Stomach (tissue), 9 donors: ENCODE data around the gene ZPLD1. TPM values are rescaled to one million over a fixed set of nuclear protein-coding genes. Genes with fewer than 3 reads are reported as not detected.

ENCODE experiments used
- DNase-seq, 2 donors: peaks; one replicate each; pipeline versions ENCODE4 v3.0.0 to v3.0.0-alpha.2; 2013 to 2019
- H3K27ac ChIP-seq, 5 donors: fragments of 200-600 bp in 4 of 5; sonication (generic) in 4 of 5; one replicate each; pipeline ENCODE4 v1.5.1; 2013 to 2019; ENCODE audit warnings: mild to moderate bottlenecking in 1 of 5, moderate library complexity in 1 of 5
- H3K27me3 ChIP-seq, 3 donors: fragments of 200-600 bp; sonication (generic); one replicate each; pipeline ENCODE4 v1.5.1; 2017 to 2019; ENCODE audit warnings: mixed run types in 1 of 3
- H3K36me3 ChIP-seq, 4 donors: fragments of 200-600 bp; sonication (generic); 1 replicate in 3 of 4; 2 replicates in 1 of 4; pipeline ENCODE4 v1.5.1; 2016 to 2019
- H3K4me1 ChIP-seq, 4 donors: fragments of 200-600 bp; sonication (generic); one replicate each; pipeline ENCODE4 v1.5.1; 2016 to 2019
- H3K4me3 ChIP-seq, 4 donors: fragments of 200-600 bp; sonication (generic) in 3 of 4; one replicate each; pipeline ENCODE4 v1.5.1; 2016 to 2019; ENCODE audit warnings: mild to moderate bottlenecking in 1 of 4
- H3K9me3 ChIP-seq, 4 donors: fragments of 200-600 bp; sonication (generic); one replicate each; pipeline ENCODE4 v1.5.1; 2016 to 2019
- EP300 ChIP-seq: sonication (generic); formaldehyde crosslinking; IDR thresholded peaks from one replicate; pipeline ENCODE4 v1.6.1; 2017; ENCODE audit warnings: antibody characterized with exemption
- POLR2A ChIP-seq, 4 donors: fragments of 450-650 bp; IDR thresholded peaks; one replicate each; pipeline ENCODE4 v1.6.1; 2016; ENCODE audit warnings: antibody characterized with exemption in 4 of 4, control low read depth in 2 of 4, mild to moderate bottlenecking in 1 of 4, moderate library complexity in 1 of 4
- POLR2AphosphoS5 ChIP-seq, 3 donors: sonication (generic); formaldehyde crosslinking; IDR thresholded peaks; one replicate each; pipeline ENCODE4 v1.6.1; 2016; ENCODE audit warnings: antibody characterized with exemption in 3 of 3
- WGBS, 5 donors: extraction: QIAGEN DNeasy Blood & Tissue Kit in 3 of 5; methylation state at CpG; one replicate each; pipeline versions ENCODE4 v1.1.5 to v1.1.7; 2013 to 2018; 5-methylcytosine and 5-hydroxymethylcytosine counted together
- intact Hi-C: fragments of 100-400 bp; cut with DNase I; formaldehyde crosslinking; loops from one replicate; pipeline ENCODE4 v1.15.1; 2023; ENCODE audit warnings: low total_unique reads
- polyA plus RNA-seq, 3 donors: library from polyadenylated mRNA; stranded (reverse); fragments of 200-250 nt; gene quantifications; one replicate each; pipeline ENCODE4 v1.2.3, GENCODE V29; 2013
- total RNA-seq, 5 donors: library from RNA; depleted of rRNA; stranded (reverse); fragments of >200 nt; gene quantifications; one replicate each; pipeline versions ENCODE4 v1.1.0 to v1.2.3, GENCODE V29; 2014 to 2016
- TF ChIP-seq, protein P1 (sequence below), 7 experiments: fragments of 450-650 bp in 4 of 7; fragments of 200-600 bp in 3 of 7; sonication (generic) in 3 of 7; IDR thresholded peaks; one replicate each; pipeline ENCODE4 v1.5.1; 2016 to 2019; ENCODE audit warnings: antibody characterized with exemption in 7 of 7, control low read depth in 2 of 7, mild to moderate bottlenecking in 1 of 7
- donor health status: healthy with polysubstance abuse.
- donor health status: Bipolar disorder and iron deficiency.
- donor health status: healthy.

The ZPLD1 gene
- total and polyA plus RNA-seq, 8 donors: 0.58 TPM; not detected in 7

DNA sequence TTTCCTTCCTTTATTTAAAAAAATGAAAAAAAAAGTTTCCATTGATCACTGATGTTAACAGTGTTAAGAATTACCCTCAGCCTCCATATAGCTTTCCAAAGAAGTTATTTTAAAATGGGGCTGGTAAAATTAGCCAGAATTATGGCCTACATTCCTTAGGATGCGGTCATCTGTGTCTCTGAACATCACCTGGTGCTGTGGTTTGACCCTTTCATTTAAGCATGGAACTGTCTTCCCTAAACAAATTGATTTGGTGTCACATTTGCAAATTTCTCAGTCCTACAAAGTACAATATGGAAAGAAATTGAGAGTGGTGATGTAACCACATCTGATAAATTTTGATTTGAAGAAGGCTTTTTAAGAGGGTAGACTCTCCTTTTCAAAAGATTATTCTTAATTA, 40.3 kb upstream of the ZPLD1 start:
- Histone ChIP-seq H3K36me3 (no peaks in the 10 kb centered on the region), H3K4me3 (no peak overlapping the region), H3K27ac (no peak overlapping the region), H3K9me3 (no peaks in the 10 kb centered on the region), H3K27me3 (no peaks in the 10 kb centered on the region), H3K4me1 (no peaks in the 10 kb centered on the region)
- WGBS, 5 donors: 64 to 85% (median 66%) methylated on average over 1 of the region's 1 CpG
- no peak for DNase-seq
- TF ChIP-seq EP300 (no peak), POLR2AphosphoS5 (IDR thresholded peaks at IDR 0.05) (no peak), POLR2A (IDR thresholded peaks at IDR 0.05) (no peak)
- TF ChIP-seq, protein P1, sequence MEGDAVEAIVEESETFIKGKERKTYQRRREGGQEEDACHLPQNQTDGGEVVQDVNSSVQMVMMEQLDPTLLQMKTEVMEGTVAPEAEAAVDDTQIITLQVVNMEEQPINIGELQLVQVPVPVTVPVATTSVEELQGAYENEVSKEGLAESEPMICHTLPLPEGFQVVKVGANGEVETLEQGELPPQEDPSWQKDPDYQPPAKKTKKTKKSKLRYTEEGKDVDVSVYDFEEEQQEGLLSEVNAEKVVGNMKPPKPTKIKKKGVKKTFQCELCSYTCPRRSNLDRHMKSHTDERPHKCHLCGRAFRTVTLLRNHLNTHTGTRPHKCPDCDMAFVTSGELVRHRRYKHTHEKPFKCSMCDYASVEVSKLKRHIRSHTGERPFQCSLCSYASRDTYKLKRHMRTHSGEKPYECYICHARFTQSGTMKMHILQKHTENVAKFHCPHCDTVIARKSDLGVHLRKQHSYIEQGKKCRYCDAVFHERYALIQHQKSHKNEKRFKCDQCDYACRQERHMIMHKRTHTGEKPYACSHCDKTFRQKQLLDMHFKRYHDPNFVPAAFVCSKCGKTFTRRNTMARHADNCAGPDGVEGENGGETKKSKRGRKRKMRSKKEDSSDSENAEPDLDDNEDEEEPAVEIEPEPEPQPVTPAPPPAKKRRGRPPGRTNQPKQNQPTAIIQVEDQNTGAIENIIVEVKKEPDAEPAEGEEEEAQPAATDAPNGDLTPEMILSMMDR (IDR thresholded peaks at IDR 0.05): no peak
- intact Hi-C loops: no loop called here

DNA sequence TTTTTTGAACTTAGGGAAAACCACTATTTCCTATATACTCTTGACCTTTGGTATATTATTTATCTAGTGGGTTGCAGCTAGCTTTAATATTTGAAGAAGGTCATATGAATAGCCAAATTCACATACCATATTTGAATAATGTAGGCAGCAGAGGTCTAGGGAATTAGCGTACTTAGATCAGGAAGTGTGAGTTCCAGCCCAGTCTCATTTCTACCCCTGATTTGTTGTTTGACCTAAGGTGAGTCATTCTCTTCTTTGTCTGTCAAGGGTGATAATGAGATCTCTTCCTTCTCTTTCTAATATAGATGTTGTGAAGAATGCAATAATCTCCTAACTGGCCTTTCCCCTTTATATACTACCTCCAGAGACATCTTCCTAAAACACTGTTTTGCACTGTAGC, 36.6 kb upstream of the ZPLD1 start:
- intact Hi-C loops: no loop called here
- TF ChIP-seq, protein P1 (IDR thresholded peaks at IDR 0.05): no peak
- TF ChIP-seq POLR2A (IDR thresholded peaks at IDR 0.05) (no peak), POLR2AphosphoS5 (IDR thresholded peaks at IDR 0.05) (no peak), EP300 (no peak)
- 74 to 83% (median 81%) methylated on average over 1 of the region's 1 CpG for WGBS, 5 donors
- H3K9me3 ChIP-seq: no peaks in the 10 kb centered on the region
- no peaks in the 10 kb centered on the region for H3K4me1 ChIP-seq
- H3K27me3 ChIP-seq: no peaks in the 10 kb centered on the region
- no peak overlapping the region for H3K4me3 ChIP-seq
- no peak overlapping the region for H3K27ac ChIP-seq
- DNase-seq: no peak
- H3K36me3 ChIP-seq: no peaks in the 10 kb centered on the region

DNA sequence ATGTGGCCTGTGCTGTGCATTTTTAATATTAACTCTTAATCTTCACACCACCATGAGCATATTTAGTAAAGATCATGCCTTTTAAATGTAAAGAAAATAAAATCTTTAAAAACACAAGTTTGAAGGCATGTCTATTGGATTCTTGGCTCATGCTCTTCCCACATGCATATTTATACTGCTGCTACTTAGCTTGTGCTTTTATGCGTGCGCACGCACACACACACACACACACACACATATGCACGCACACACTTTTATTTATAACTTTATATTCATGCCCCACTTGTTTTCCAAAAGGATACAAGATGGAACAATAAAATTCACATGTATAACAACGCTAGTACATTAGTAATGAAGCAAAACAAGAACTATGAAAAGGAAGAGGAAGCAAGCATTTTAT, 36.1 kb upstream of the ZPLD1 start:
- intact Hi-C loops: no loop called here
- H3K4me1 ChIP-seq: no peaks in the 10 kb centered on the region
- no peak for TF ChIP-seq POLR2AphosphoS5 (IDR thresholded peaks at IDR 0.05)
- no peak for TF ChIP-seq POLR2A (IDR thresholded peaks at IDR 0.05)
- TF ChIP-seq EP300: no peak
- TF ChIP-seq, protein P1 (IDR thresholded peaks at IDR 0.05): no peak
- no peak overlapping the region for H3K4me3 ChIP-seq
- H3K36me3 ChIP-seq: no peaks in the 10 kb centered on the region
- DNase-seq: no peak
- WGBS, 5 donors: 82 to 92% (median 90%) methylated on average over 5 of the region's 5 CpGs
- H3K9me3 ChIP-seq: no peaks in the 10 kb centered on the region
- no peak overlapping the region for H3K27ac ChIP-seq
- no peaks in the 10 kb centered on the region for H3K27me3 ChIP-seq

DNA sequence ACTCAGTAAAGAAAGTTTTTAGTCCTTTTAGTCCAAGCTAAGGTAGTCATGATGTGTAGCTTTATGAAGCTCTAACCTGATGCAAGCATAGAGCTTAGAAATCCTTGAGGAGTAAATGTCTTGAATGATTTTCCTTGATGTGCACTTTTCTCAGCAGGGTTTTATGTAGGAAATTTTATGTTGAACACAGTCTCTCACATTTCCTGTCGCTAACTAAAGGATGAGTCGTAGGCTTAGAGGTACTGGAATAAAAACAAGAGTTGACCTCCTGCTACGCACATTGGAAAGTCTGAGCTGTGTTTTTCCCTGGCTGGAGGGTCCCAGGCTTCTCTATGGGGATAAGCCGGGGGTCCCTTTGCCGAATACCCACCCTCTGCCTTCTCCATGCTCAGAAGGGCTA, 34.7 kb upstream of the ZPLD1 start:
- Histone ChIP-seq H3K27ac (no peak overlapping the region), H3K36me3 (no peaks in the 10 kb centered on the region), H3K4me3 (no peak overlapping the region), H3K4me1 (no peaks in the 10 kb centered on the region), H3K27me3 (no peaks in the 10 kb centered on the region), H3K9me3 (no peaks in the 10 kb centered on the region)
- WGBS, 5 donors: 84 to 91% (median 86%) methylated on average over 5 of the region's 5 CpGs
- no peak for TF ChIP-seq EP300
- TF ChIP-seq POLR2A (IDR thresholded peaks at IDR 0.05): no peak
- TF ChIP-seq, protein P1 (IDR thresholded peaks at IDR 0.05): no peak
- TF ChIP-seq POLR2AphosphoS5 (IDR thresholded peaks at IDR 0.05): no peak
- DNase-seq: no peak
- intact Hi-C loops: no loop called here
